Adrenal gland (tissue), 5 donors: ENCODE results near the gene ATP6V0C.

Source experiments
- CTCF ChIP-seq, 6 experiments: fragments of 450-650 bp in 4 of 6; fragments of 200-600 bp in 2 of 6; sonication (generic) in 1 of 6; IDR thresholded peaks; 1 replicate in 5 of 6; 2 replicates in 1 of 6; pipeline versions ENCODE4 v1.5.1 to v1.8.0; 2016 to 2021; ENCODE audit warnings: antibody characterized with exemption in 6 of 6, mild to moderate bottlenecking in 2 of 6, moderate library complexity in 1 of 6
- POLR2A ChIP-seq, 2 donors: fragments of 450-650 bp; IDR thresholded peaks; one replicate each; pipeline ENCODE4 v1.6.1; 2017; ENCODE audit warnings: antibody characterized with exemption in 2 of 2, mild to moderate bottlenecking in 2 of 2, moderate library complexity in 1 of 2
- donor health status: DM: no; HTN: no; CAD: no.

GRCh38 chr16:2537451-2538379 lies 24.0 kb downstream of the ATP6V0C start, which contains the start of gene PDPK1:
- TF ChIP-seq CTCF (IDR thresholded peaks at IDR 0.05) = peak in 1 of 6 experiments; percentile 13
- peak; percentile 13 to 43 for TF ChIP-seq POLR2A (IDR thresholded peaks at IDR 0.05)
